Measurements from ENCODE around the gene KCNT1.

GRCh38 chr9:135731454-135731853 lies 29.5 kb downstream of the KCNT1 start:
- TF ChIP-seq CTCF (IDR thresholded peaks at IDR 0.05; ENCODE audit: low read depth, low read length) (no peak), EZH2phosphoT487 (IDR thresholded peaks at IDR 0.05; ENCODE audit: low read depth) (no peak)

All from OCI-LY3 (cell line).